Stromal cell of bone marrow (primary cell): ENCODE results near the gene PCGF2.
"Not testable (repeated sequence)": the region's sequence is repeated elsewhere in the genome, so short reads cannot be mapped to it uniquely, and the experiment has no call there.

Source experiments
- DNase-seq: peaks from one replicate; pipeline ENCODE4 v3.0.0-alpha.2; 2012; ENCODE audit warnings: low read depth

The PCGF2 gene

GRCh38 chr17:38735161-38735997 lies 12.8 kb downstream of the PCGF2 start:
- DNase-seq = no peak

- no peak for DNase-seq
Observed at GRCh38 chr17:38733982-38734973, 13.9 kb downstream of the PCGF2 start.

- DNase-seq = no peak
Observed at GRCh38 chr17:38733282-38733981, 14.7 kb downstream of the PCGF2 start.

GRCh38 chr17:38732376-38733281 lies 15.5 kb downstream of the PCGF2 start:
- DNase-seq = no peak

GRCh38 chr17:38731526-38732294 lies 16.4 kb downstream of the PCGF2 start:
- no peak for DNase-seq

GRCh38 chr17:38730526-38731379 lies 17.4 kb downstream of the PCGF2 start:
- no peak for DNase-seq

GRCh38 chr17:38729886-38730525 lies 18.1 kb downstream of the PCGF2 start, which contains the start of gene CISD3:
CISD3 (plus strand) TSS chr17:38730341; CDS start chr17:38730359, 18 bp downstream.
- DNase-seq = peak; percentile 72

GRCh38 chr17:38729368-38729885 lies 18.7 kb downstream of the PCGF2 start:
- no peak for DNase-seq

GRCh38 chr17:38728290-38728831 lies 19.8 kb downstream of the PCGF2 start:
- DNase-seq = no peak

GRCh38 chr17:38727736-38728135 lies 20.4 kb downstream of the PCGF2 start:
- DNase-seq = no peak

GRCh38 chr17:38726145-38726544 lies 22.0 kb downstream of the PCGF2 start:
- DNase-seq = not testable (repeated sequence)

GRCh38 chr17:38725066-38725465 lies 23.1 kb downstream of the PCGF2 start:
- DNase-seq = no peak

- DNase-seq = no peak
Observed at GRCh38 chr17:38724337-38724988, 23.7 kb downstream of the PCGF2 start.

GRCh38 chr17:38721802-38722201 lies 26.3 kb downstream of the PCGF2 start:
- DNase-seq = no peak

GRCh38 chr17:38720941-38721340 lies 27.2 kb downstream of the PCGF2 start:
- no peak for DNase-seq

GRCh38 chr17:38719943-38720641 lies 28.0 kb downstream of the PCGF2 start:
- DNase-seq = no peak
